ENCODE results near the gene PRG2.

DNA sequence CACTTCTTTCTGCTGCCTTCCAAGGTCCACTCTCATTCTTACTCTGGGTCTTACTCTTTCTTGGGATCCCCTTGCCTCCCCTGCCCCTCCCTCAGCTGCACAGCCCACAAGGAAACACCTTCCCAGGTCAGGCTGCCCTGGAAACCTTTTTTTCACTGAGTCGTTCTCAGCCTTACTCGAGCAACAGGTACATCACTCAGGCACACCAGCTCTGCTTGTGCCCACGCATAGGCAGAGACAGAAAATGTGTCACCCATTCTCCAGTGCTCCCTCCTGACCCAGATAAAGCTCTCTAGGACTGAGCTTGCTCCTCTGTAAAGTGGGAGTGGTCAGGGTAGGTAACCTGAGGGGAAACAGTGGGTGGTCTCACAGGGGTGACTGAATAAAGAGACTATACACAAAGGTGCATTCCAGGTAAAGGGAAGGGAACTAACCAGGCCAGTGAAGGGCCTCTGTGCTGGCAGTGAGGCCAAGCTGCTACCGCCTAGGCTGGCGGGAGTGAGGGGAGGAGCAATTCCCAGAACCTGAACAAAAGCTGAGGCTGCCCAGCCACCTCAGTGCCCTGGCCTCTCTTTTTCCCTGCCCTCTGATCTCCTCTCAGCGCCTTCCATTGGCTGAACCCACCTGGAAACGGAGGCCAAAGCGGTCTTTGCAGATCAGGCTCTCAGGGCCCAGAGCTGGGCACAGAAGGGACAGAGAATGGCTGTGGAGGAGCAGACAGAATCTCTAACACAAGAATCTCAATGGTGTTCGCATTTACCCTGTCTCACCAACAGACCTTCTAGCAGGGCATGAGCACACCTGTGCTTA, 25.4 kb downstream of the PRG2 start:
- TF ChIP-seq ZFP3 (CRISPR knock-in tag; IDR thresholded peaks at IDR 0.05): no peak
- no peak for TF ChIP-seq OSR1 (CRISPR knock-in tag; IDR thresholded peaks at IDR 0.05)
- no peak for TF ChIP-seq ZNF565 (CRISPR knock-in tag; conservative IDR thresholded peaks at IDR 0.05; ENCODE audit: low read depth)
- TF ChIP-seq RARB (CRISPR knock-in tag; IDR thresholded peaks at IDR 0.05): no peak
- TF ChIP-seq ZNF8 (CRISPR knock-in tag; IDR thresholded peaks at IDR 0.05): no peak
- TF ChIP-seq SNAI2 (CRISPR knock-in tag; IDR thresholded peaks at IDR 0.05): no peak
- no peak for TF ChIP-seq ZC3H10 (CRISPR knock-in tag; IDR thresholded peaks at IDR 0.05)
